Ecto neural progenitor cell (in vitro differentiated cells): ENCODE data around the gene IL17B.
"Not testable (repeated sequence)": the region's sequence is repeated elsewhere in the genome, so short reads cannot be mapped to it uniquely, and the experiment has no call there.

Experiments used
- DNase-seq: peaks from one replicate; pipeline ENCODE4 v3.0.0-alpha.2; 2018; ENCODE audit warnings: low spot score

The IL17B gene

DNA sequence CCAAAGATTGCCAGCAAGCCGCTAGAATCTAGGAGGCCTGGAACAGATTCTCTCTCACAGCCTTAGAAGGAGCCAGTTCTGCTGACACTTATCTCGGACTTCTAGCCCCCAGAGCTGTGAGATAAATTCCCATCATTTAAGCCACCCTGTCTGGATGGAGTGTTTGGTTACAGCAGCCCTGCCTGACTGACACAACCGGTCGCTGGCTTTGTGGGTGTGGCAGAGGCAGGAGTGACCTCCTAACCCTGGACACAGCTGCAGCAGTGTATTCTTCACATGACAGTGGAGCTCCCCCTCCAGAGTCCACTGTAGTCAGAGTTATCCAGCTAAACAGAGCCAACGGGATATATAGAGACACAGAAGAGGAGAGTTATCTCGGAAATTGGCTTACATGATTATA, 21.2 kb upstream of the IL17B start:
- DNase-seq = no peak

GRCh38 chr5:149399775-149400174, 20.7 kb upstream of the IL17B start:
- no peak for DNase-seq

DNA sequence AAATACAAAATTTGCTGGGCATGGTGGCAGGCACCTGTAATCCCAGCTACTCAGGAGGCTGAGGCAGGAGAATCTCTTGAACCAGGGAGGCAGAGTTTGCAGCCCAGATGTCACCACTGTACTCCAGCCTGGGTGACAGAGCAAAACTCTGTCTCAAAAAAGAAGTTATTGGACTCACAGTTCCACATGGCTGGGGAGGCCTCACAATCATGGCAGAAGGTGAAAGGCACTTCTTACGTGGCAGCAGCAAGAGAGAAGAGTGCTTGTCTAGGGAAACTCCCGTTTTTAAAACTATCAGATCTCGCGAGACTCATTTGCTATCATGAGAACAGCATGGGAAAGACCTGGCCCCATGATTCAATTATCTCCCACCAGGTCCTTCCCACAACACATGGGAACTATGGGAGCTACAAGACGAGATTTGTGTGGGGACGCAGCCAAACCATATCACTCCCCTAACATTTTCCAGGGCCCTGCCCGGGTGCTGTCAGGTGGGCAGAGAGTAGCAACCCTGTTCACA, 19.7 kb upstream of the IL17B start:
- DNase-seq = not testable (repeated sequence)

DNA sequence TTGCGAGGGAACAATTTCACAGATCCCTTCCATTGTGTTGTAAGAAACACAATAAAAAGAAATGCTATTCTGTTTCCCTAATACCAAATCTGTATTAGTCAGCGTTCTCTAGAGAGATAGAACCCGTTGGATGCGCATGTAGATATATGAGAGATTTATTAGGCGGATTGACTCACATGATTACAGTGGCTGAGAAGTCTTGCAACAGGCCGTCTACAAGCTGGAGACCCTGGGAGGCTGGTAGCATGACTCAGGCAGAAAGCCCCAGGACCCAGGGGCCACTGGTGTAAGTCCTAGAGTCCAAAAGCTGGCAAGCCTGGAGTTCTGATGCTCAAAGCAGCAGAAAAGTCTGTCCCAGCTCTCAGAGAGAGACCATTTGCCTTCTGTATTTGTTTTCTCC, 18.4 kb upstream of the IL17B start:
- DNase-seq = no peak

GRCh38 chr5:149394996-149395395, 15.9 kb upstream of the IL17B start:
- DNase-seq = not testable (repeated sequence)

GRCh38 chr5:149392718-149393117, 13.6 kb upstream of the IL17B start:
- DNase-seq = no peak

- DNase-seq = no peak
These were observed 12.4 kb upstream of the IL17B start for GRCh38 chr5:149391524-149391923.

- DNase-seq = not testable (repeated sequence)
These were observed 12.0 kb upstream of the IL17B start for GRCh38 chr5:149391076-149391475.

DNA sequence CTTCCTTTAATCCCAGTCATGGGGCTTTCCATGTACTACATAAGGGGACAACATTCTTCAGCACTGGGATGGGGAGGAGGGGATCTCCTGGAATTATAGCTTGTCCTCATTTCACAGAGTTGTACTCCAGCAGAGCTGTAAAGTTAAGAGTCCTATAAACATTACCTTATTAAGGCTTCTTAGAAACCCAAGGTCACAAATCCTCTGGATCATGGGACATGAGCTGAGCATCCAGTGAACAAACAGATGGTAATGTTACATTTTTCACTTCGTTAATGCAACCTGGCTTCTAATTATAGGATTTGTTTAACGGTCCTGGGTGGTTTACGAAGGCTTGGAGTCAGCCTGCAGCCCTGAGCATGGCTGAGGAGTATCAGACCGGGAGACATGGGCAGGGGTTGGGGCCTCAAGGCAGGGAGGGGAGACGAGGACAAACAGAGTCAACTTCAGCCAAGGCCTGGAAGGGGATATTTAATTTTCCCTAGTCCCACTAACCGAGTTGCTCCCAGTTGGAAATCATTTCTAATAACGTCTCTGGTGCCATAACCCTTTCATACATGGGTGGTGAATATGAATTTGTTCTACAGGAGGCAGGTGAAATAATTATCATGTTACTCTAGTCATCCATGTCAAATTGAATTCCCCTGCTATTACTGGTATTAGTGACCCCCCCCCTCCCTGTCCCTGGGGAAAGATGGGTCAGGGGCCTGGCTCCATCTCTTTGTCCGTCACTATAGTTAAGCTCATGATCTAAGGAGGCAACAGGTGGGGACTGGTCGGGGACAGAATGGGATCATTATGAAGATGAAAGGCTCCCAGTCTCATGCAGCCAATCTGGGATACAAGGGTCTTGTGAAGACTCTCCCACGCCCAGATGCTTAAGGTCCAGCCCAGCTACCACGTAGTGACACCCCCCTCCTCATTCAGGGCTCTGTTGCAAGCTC, 10.7 kb upstream of the IL17B start:
- DNase-seq = no peak

- DNase-seq = no peak
These were observed 9.6 kb upstream of the IL17B start for GRCh38 chr5:149388498-149389190.

DNA sequence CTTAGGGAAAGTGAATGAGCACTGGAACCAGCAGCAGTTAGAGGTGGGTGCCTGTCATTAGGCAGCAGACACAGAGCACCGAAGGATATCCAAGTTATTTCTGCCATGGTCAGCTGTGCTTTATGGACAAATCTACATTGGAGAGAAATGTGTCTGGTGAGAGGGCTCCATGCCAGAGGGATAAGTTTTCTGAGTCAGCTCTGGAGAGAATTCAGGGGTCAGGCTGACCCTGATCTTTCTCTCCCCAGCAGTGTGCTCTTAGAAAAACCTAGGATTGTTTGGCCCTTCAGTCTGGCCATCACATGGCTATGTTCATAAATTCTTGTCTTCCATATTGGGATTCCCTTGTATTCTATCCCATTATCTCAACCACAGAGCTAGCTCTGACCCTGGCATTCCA, 8.9 kb upstream of the IL17B start:
- DNase-seq = no peak

DNA sequence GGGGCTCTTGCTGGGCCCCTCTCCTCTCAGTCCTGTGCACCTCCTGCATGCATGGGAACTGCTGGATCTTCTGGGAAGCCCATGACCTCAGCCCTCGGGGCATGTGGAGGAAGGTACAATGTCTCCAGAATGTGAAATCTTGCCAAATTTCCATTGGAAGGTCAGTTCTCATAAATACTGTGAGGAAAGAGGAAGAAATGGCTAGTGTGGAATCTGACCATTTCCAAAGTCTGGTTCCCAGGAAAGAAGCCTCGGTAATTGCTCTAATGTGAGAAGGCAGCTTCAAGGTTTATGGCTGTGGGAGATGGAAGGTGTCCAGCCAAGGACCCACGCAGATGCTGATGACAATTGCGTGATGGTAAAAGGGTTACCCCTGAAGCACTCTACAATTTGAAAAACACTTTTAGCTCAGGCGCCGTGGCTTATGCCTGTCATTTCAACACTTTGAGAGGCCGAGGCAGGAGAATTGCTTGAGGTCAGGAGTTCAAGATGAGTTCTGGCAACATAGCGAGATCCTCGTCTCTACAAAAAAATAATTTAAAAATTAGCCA, 8.1 kb upstream of the IL17B start:
- no peak for DNase-seq

- no peak for DNase-seq
These were observed 7.1 kb upstream of the IL17B start for GRCh38 chr5:149386166-149386565.

- DNase-seq = no peak
These were observed 4.3 kb upstream of the IL17B start for GRCh38 chr5:149383399-149383798.

DNA sequence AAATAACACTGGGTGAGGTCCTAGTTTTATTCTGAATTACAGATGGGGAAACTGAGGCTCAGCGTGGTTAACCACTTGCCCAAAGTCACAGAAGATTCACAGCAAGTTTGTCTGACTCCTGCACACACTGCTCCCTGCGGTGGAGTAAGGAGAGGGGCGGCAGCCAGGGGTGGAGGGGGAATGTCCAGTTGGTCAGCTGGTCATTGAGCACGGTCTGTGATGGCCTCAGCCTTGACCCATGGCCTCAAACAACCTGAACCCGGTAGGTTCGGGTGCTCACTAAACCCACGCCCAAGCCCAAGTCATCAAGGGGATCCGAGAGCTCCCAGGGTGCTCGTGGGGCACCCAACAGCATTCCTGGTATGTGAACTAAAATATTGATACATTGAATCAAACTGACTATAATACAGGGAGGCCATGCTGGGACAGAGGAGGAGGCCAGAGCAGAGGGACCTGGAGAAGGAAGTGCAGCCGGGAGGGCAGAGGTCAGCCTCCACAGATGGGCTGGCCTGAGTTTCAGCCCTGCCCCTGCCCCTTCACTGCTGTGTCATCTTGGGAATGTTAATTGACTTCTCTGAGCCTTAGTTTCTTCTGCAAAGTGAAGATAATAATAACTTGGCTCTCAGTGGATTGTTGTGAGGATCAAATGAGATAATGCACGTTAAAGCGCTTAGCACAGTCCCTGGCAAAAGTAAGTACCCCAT, 3.6 kb upstream of the IL17B start:
- DNase-seq = no peak

DNA sequence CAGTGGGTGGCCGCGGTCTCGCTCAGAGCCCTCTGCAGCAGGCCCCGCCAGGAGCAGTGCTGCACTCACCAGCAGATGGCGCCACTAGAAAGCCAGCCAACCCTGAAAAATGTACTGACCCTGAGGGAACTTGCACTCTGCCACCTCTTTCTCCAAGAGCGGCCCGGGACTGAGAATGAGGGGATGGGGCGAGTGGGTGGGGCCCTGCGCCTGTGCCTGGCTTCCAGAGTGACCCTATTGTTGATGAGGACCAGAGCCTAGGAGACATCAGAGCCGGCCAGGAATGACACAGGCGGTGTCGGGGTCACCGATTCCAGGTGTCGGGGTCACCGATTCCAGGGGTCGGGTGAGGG, 2.9 kb upstream of the IL17B start:
- DNase-seq = peak; percentile 93

DNA sequence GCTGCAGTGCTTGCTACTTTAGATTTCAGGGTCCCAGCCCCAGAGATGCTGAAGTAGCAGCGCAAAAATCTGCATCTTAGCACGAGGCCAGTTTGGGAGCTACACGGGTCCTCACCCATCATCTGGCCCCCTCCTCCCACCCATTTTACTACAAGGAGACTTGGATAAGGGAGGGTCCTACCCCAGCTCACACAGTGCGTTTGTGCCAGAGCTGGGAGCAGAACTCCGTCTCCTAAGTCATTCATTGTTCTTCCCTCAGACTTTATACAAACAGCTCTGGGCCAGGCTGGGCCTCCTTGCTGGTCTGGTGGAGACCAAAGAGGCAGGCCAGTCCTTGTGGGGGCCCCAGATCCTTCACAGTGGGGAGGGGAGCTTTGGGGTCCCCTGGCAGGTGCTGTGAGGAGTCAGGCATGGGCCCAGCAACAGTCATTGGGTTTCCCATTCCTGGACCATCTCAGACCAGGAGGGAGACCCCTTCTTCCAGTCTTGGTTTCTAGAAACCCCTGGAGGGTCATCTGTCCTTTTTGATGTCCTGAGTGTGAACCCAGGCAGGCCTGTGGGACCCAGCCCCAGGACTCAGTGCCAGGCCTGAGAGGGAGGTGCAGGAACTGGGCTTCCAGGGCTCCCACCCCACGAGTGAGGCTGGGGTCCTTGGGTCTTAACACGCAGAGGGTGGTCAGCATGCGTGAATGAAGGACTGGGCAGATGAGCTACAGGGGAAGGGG, 2.3 kb upstream of the IL17B start:
- no peak for DNase-seq

DNA sequence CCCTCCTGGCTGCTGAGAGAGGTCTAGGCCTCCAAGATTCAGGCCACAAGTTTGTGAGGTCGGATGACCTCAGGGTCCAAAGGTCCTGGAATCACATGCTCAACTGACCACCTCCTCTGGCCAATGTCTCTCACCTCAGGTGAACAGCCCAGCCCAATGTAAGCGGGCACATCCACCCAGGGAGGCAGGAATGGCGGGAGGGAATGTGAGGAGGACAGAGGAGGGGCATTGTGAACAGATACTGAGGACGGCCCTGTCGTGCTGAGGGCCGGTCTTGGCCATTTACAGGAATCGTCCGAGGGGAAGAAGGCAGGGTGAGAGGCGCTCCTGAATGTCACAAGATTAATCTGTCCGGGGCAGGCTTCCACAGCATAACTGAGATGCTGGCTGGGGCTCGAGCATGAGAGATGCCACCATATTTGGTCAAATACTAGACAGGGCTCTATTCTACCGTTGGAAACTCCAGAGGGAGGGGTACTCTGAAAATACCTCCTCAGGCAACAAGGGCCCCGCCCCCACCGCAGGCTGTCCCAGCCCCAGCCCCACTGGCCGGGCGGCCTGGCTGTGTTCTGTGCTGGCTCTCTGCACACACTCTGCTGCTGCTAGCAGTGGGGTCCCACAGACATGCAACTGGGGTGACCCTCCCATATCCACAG, 1.5 kb upstream of the IL17B start:
- DNase-seq = no peak

DNA sequence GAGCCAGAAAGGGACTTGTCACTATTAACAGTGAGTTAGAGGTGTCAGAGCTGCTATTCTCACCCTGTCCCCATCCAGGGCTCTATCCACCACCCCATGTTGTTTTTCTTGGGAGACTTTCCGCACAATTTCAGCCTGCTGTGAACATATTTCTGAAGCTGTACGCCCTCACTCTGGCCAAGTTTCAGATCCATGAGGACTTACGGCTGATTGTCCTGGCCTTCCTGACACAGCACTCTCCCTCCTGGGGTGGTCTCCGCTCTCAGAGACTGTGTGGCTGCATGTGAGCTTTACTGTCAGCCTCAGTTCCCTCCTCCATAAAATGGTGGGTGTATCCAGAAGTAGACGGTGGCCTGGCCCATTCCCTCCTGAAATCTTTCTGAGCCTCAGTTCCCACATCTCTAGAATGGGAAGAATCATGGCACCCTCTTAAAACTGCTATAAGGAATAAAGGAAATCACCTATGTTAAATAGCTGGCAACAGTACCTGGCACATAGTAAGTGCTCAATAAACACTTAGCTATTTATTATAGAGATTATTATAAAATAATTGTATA, 804 bp upstream of the IL17B start:
- DNase-seq = no peak

DNA sequence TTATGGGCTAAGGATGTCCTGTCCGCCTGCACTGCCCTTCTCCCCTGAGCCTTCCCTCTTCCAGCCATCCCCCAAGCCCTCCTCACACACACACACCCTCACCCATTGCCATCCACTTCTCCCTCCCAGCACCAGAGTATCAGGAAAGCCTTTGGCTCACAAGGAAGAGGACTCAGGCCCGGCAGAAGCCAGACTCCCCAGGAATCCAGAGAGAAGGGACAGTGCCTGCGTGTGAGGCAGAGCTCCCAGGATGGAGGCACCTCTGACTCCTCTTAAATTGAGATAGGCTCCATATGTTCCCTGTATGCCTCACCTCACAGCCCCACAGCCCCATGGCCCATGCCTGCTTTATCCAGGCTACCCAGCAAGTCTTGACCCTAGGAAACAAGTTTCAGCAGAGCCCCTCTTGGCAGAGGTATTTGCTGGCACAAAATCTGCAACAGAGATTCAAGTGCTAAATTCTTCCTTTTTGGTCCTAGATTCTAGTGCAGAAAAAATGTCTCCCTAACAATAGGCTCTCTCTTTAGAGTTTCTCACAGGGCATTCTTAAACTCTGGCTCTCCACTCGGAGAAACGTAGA, 761 bp downstream of the IL17B start:
- DNase-seq = no peak
